ENCODE measurements around the gene GRAMD2B. TPM values are rescaled to one million over a fixed set of nuclear protein-coding genes. Genes with fewer than 3 reads are reported as not detected.

The GRAMD2B gene
- total and polyA plus RNA-seq, 4 donors, result 22.5 to 44.7 (median 32.6) TPM

DNA sequence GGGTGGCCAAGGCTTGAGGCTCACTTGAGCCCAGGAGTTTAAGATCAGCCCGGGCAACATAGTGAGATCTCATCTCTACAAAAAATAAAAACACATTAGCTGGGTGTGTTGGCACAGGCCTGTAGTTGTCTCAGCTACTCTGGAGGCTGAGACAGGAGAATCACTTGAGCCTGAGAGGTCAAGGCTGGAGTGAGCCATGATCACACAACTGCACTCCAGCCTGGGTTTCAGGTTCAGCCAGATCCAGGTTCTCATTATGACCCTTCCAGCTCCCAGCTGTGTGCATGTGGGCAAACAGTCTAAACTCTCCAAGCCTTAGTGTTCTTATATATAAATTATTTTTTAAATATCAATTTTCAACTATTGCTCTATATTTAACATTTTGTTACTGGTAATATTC, 103.9 kb downstream of the GRAMD2B start:
- no peak for DNase-seq
- WGBS, 2 donors, result 83 to 87% methylated on average over 1 of the region's 1 CpG
- intact Hi-C loops (cut with DNase I), result no loop called here

DNA sequence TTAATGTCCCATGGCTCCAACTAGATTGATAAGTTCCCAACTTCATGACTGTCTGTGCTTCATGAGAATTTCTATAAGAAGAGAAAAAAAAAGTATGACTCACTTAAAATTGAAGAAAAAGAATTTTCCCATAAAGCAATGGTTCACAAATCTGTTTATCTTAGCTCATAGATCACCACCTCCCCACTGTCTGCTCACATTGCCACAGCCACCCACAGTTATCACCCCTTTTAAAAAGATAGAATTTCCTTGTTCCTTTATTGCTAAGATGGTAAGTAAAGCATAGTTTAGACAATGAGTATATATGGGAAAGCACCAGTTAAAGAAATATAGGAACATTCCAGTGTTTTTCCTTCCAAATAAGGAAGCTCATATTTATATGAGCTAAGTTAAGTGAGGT, 104.7 kb downstream of the GRAMD2B start:
- no peak for ATAC-seq (ENCODE audit: low FRiP score)
- no peaks in the 10 kb centered on the region for H3K36me3 ChIP-seq (ENCODE audit: control insufficient read depth in 1 of 2, insufficient read depth in 2 of 2, low read length in 1 of 2)
- peaks cover 4 to 7% of the 10 kb centered on the region in 2 donors for H3K4me1 ChIP-seq (ENCODE audit: control insufficient read depth in 1 of 2, insufficient read depth in 2 of 2, low read length in 2 of 2)

More for the DNA sequence above, 103.9 kb downstream of the GRAMD2B start:
- H3K27ac ChIP-seq (ENCODE audit: low read depth in 1 of 2, low read length in 2 of 2), result no peak overlapping the region
- no peaks in the 10 kb centered on the region for H3K36me3 ChIP-seq (ENCODE audit: control insufficient read depth in 1 of 2, insufficient read depth in 2 of 2, low read length in 1 of 2)
- peaks cover 4 to 6% of the 10 kb centered on the region in 2 donors for H3K4me1 ChIP-seq (ENCODE audit: control insufficient read depth in 1 of 2, insufficient read depth in 2 of 2, low read length in 2 of 2)
- ATAC-seq (ENCODE audit: low FRiP score), result no peak
- H3K4me3 ChIP-seq (ENCODE audit: low read length in 2 of 2), result no peak overlapping the region
- H3K9me3 ChIP-seq (ENCODE audit: control insufficient read depth, low read length), result no peaks in the 10 kb centered on the region
- no peaks in the 10 kb centered on the region for H3K27me3 ChIP-seq (ENCODE audit: control insufficient read depth in 1 of 2, insufficient read depth in 2 of 2, low read length in 1 of 2)

GRCh38 chr5:126531543-126532120, 108.4 kb downstream of the GRAMD2B start:
- no peaks in the 10 kb centered on the region for H3K36me3 ChIP-seq (ENCODE audit: control insufficient read depth in 1 of 2, insufficient read depth in 2 of 2, low read length in 1 of 2)
- intact Hi-C loops (cut with DNase I), result no loop called here
- H3K27ac ChIP-seq (ENCODE audit: low read depth in 1 of 2, low read length in 2 of 2), result peak overlapping the region in 1 of 2 donors; percentile 33
- H3K27me3 ChIP-seq (ENCODE audit: control insufficient read depth in 1 of 2, insufficient read depth in 2 of 2, low read length in 1 of 2), result no peaks in the 10 kb centered on the region
- DNase-seq (no peak), ATAC-seq (ENCODE audit: low FRiP score) (no peak)
- no peak overlapping the region for H3K4me3 ChIP-seq (ENCODE audit: low read length in 2 of 2)
- no peaks in the 10 kb centered on the region for H3K9me3 ChIP-seq (ENCODE audit: control insufficient read depth, low read length)
- 12 to 15% methylated on average over 4 of the region's 4 CpGs for WGBS, 2 donors
- H3K4me1 ChIP-seq (ENCODE audit: control insufficient read depth in 1 of 2, insufficient read depth in 2 of 2, low read length in 2 of 2), result peaks cover 0 to 2% of the 10 kb centered on the region in 2 donors

More for the DNA sequence above, 104.7 kb downstream of the GRAMD2B start:
- H3K9me3 ChIP-seq (ENCODE audit: control insufficient read depth, low read length), result no peaks in the 10 kb centered on the region
- no peak overlapping the region for H3K27ac ChIP-seq (ENCODE audit: low read depth in 1 of 2, low read length in 2 of 2)
- no peak for DNase-seq
- intact Hi-C loops (cut with DNase I), result no loop called here
- no peak overlapping the region for H3K4me3 ChIP-seq (ENCODE audit: low read length in 2 of 2)
- no peaks in the 10 kb centered on the region for H3K27me3 ChIP-seq (ENCODE audit: control insufficient read depth in 1 of 2, insufficient read depth in 2 of 2, low read length in 1 of 2)

GRCh38 chr5:126534553-126534952, 111.3 kb downstream of the GRAMD2B start:
- DNase-seq, result no peak
- Histone ChIP-seq H3K4me1 (ENCODE audit: control insufficient read depth in 1 of 2, insufficient read depth in 2 of 2, low read length in 2 of 2) (peaks cover 0 to 2% of the 10 kb centered on the region in 2 donors), H3K9me3 (ENCODE audit: control insufficient read depth, low read length) (no peaks in the 10 kb centered on the region), H3K27ac (ENCODE audit: low read depth in 1 of 2, low read length in 2 of 2) (no peak overlapping the region), H3K27me3 (ENCODE audit: control insufficient read depth in 1 of 2, insufficient read depth in 2 of 2, low read length in 1 of 2) (no peaks in the 10 kb centered on the region), H3K4me3 (ENCODE audit: low read length in 2 of 2) (no peak overlapping the region), H3K36me3 (ENCODE audit: control insufficient read depth in 1 of 2, insufficient read depth in 2 of 2, low read length in 1 of 2) (no peaks in the 10 kb centered on the region)
- ATAC-seq (ENCODE audit: low FRiP score), result no peak
- WGBS, 2 donors, result 97 to 100% methylated on average over 1 of the region's 1 CpG
- intact Hi-C loops (cut with DNase I), result no loop called here

- no peak for ATAC-seq (ENCODE audit: low FRiP score)
Measured at GRCh38 chr5:126535856-126536545, 112.8 kb downstream of the GRAMD2B start.

DNA sequence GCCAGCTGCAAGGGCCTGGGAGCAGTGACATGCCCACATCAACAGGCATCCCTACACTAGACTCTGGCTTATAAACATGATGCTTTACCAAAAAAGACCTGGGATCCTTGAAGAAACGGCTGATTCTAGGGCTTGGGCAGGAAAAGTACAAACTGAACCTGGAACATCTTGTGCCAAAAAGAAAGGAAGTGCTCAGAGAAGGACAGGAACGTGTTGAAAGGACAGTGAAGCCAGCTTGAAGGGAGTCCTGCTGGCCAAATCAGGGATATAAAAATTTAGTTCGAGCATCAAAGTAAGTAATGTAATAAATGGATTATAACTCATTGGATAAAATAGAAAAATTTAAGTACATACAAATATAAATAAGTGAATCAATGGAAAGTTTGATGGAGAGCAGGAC, 113.7 kb downstream of the GRAMD2B start:
- Histone ChIP-seq H3K27me3 (ENCODE audit: control insufficient read depth in 1 of 2, insufficient read depth in 2 of 2, low read length in 1 of 2) (no peaks in the 10 kb centered on the region), H3K4me3 (ENCODE audit: low read length in 2 of 2) (no peak overlapping the region), H3K4me1 (ENCODE audit: control insufficient read depth in 1 of 2, insufficient read depth in 2 of 2, low read length in 2 of 2) (peaks cover 0 to 2% of the 10 kb centered on the region in 2 donors), H3K36me3 (ENCODE audit: control insufficient read depth in 1 of 2, insufficient read depth in 2 of 2, low read length in 1 of 2) (no peaks in the 10 kb centered on the region), H3K9me3 (ENCODE audit: control insufficient read depth, low read length) (no peaks in the 10 kb centered on the region), H3K27ac (ENCODE audit: low read depth in 1 of 2, low read length in 2 of 2) (no peak overlapping the region)
- WGBS, 2 donors, result 36 to 46% methylated on average over 3 of the region's 3 CpGs
- DNase-seq (no peak), ATAC-seq (ENCODE audit: low FRiP score) (no peak)
- intact Hi-C loops (cut with DNase I), result loop anchor here in 1 of 2 donors (5.0 kb wide), 1 partner anchor 200 kb away; no protein-coding TSS in a partner anchor

More at GRCh38 chr5:126535856-126536545, 112.8 kb downstream of the GRAMD2B start:
- intact Hi-C loops (cut with DNase I), result loop anchor here in 1 of 2 donors (5.0 kb wide), 1 partner anchor 199 kb away; no protein-coding TSS in a partner anchor
- no peak for DNase-seq
- Histone ChIP-seq H3K4me1 (ENCODE audit: control insufficient read depth in 1 of 2, insufficient read depth in 2 of 2, low read length in 2 of 2) (peaks cover 0 to 2% of the 10 kb centered on the region in 2 donors), H3K27me3 (ENCODE audit: control insufficient read depth in 1 of 2, insufficient read depth in 2 of 2, low read length in 1 of 2) (no peaks in the 10 kb centered on the region), H3K9me3 (ENCODE audit: control insufficient read depth, low read length) (no peaks in the 10 kb centered on the region), H3K36me3 (ENCODE audit: control insufficient read depth in 1 of 2, insufficient read depth in 2 of 2, low read length in 1 of 2) (no peaks in the 10 kb centered on the region), H3K4me3 (ENCODE audit: low read length in 2 of 2) (no peak overlapping the region), H3K27ac (ENCODE audit: low read depth in 1 of 2, low read length in 2 of 2) (no peak overlapping the region)
- 95 to 97% methylated on average over 4 of the region's 4 CpGs for WGBS, 2 donors

GRCh38 chr5:126538579-126538978, 115.4 kb downstream of the GRAMD2B start:
- Histone ChIP-seq H3K4me1 (ENCODE audit: control insufficient read depth in 1 of 2, insufficient read depth in 2 of 2, low read length in 2 of 2) (no peaks in the 10 kb centered on the region), H3K4me3 (ENCODE audit: low read length in 2 of 2) (no peak overlapping the region), H3K36me3 (ENCODE audit: control insufficient read depth in 1 of 2, insufficient read depth in 2 of 2, low read length in 1 of 2) (no peaks in the 10 kb centered on the region), H3K9me3 (ENCODE audit: control insufficient read depth, low read length) (no peaks in the 10 kb centered on the region), H3K27me3 (ENCODE audit: control insufficient read depth in 1 of 2, insufficient read depth in 2 of 2, low read length in 1 of 2) (no peaks in the 10 kb centered on the region), H3K27ac (ENCODE audit: low read depth in 1 of 2, low read length in 2 of 2) (no peak overlapping the region)
- intact Hi-C loops (cut with DNase I), result loop anchor here (2.0 to 5.0 kb wide), 2 partner anchors 200 to 201 kb away; no protein-coding TSS in a partner anchor
- ATAC-seq (ENCODE audit: low FRiP score) (peak; percentile 12), DNase-seq (no peak)
- WGBS, 2 donors, result 10 to 20% methylated on average over 1 of the region's 1 CpG

- no peak overlapping the region for H3K4me3 ChIP-seq (ENCODE audit: low read length in 2 of 2)
- H3K36me3 ChIP-seq (ENCODE audit: control insufficient read depth in 1 of 2, insufficient read depth in 2 of 2, low read length in 1 of 2), result no peaks in the 10 kb centered on the region
- no peaks in the 10 kb centered on the region for H3K9me3 ChIP-seq (ENCODE audit: control insufficient read depth, low read length)
- intact Hi-C loops (cut with DNase I), result loop anchor here in 1 of 2 donors (2.0 kb wide), 1 partner anchor 188 kb away; no protein-coding TSS in a partner anchor
- DNase-seq (no peak), ATAC-seq (ENCODE audit: low FRiP score) (no peak)
- no peaks in the 10 kb centered on the region for H3K4me1 ChIP-seq (ENCODE audit: control insufficient read depth in 1 of 2, insufficient read depth in 2 of 2, low read length in 2 of 2)
- WGBS, 2 donors, result 45 to 48% methylated on average over 5 of the region's 5 CpGs
- H3K27ac ChIP-seq (ENCODE audit: low read depth in 1 of 2, low read length in 2 of 2), result no peak overlapping the region
- H3K27me3 ChIP-seq (ENCODE audit: control insufficient read depth in 1 of 2, insufficient read depth in 2 of 2, low read length in 1 of 2), result no peaks in the 10 kb centered on the region
Measured at GRCh38 chr5:126540631-126541030, 117.4 kb downstream of the GRAMD2B start.

DNA sequence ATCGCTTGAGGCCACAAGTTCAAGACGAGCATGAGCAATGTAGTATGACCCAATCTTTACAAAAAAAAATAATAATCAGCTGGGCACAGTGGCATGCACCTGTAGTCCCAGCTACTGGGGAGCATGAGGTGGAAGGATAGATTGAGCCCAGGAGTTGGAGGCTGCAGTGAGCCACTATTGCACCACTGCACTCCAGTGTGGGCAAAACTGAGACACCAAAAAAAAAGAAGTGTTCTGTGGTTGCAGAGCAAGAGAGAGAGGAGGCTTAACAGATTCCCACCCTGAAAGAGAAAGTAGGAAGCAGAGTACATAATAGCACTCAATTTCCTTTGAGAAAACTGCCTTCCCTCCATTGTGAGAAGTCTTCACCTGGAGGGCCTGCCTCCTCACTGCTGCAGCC, 119.2 kb downstream of the GRAMD2B start:
- ATAC-seq (ENCODE audit: low FRiP score) (no peak), DNase-seq (no peak)
- 47 to 74% methylated on average over 2 of the region's 2 CpGs for WGBS, 2 donors
- H3K27ac ChIP-seq (ENCODE audit: low read depth in 1 of 2, low read length in 2 of 2), result no peak overlapping the region
- H3K4me1 ChIP-seq (ENCODE audit: control insufficient read depth in 1 of 2, insufficient read depth in 2 of 2, low read length in 2 of 2), result no peaks in the 10 kb centered on the region
- H3K36me3 ChIP-seq (ENCODE audit: control insufficient read depth in 1 of 2, insufficient read depth in 2 of 2, low read length in 1 of 2), result peaks cover 0 to 6% of the 10 kb centered on the region in 2 donors
- no peaks in the 10 kb centered on the region for H3K9me3 ChIP-seq (ENCODE audit: control insufficient read depth, low read length)
- no peak overlapping the region for H3K4me3 ChIP-seq (ENCODE audit: low read length in 2 of 2)
- no peaks in the 10 kb centered on the region for H3K27me3 ChIP-seq (ENCODE audit: control insufficient read depth in 1 of 2, insufficient read depth in 2 of 2, low read length in 1 of 2)
- intact Hi-C loops (cut with DNase I), result no loop called here

Data from aorta (tissue), 5 donors.